Epithelial cell of esophagus (primary cell): Measurements from ENCODE around the gene GPATCH11.

ENCODE experiments used
- DNase-seq: peaks from one replicate; pipeline ENCODE4 v3.0.0; 2010; ENCODE audit warnings: low read depth
- H3K4me3 ChIP-seq: 2 replicates; pipeline ENCODE4 v1.5.1; 2011; ENCODE audit warnings: mild to moderate bottlenecking, low read length, control low read depth
- TF ChIP-seq, protein P1 (sequence below): IDR thresholded peaks from 2 replicates; pipeline ENCODE4 v1.5.1; 2011; ENCODE audit warnings: low read depth, mild to moderate bottlenecking, low read length, control low read depth, inconsistent platforms; ENCODE audit not compliant: insufficient read depth; ENCODE audit errors: missing control alignments

GPATCH11 gene

DNA sequence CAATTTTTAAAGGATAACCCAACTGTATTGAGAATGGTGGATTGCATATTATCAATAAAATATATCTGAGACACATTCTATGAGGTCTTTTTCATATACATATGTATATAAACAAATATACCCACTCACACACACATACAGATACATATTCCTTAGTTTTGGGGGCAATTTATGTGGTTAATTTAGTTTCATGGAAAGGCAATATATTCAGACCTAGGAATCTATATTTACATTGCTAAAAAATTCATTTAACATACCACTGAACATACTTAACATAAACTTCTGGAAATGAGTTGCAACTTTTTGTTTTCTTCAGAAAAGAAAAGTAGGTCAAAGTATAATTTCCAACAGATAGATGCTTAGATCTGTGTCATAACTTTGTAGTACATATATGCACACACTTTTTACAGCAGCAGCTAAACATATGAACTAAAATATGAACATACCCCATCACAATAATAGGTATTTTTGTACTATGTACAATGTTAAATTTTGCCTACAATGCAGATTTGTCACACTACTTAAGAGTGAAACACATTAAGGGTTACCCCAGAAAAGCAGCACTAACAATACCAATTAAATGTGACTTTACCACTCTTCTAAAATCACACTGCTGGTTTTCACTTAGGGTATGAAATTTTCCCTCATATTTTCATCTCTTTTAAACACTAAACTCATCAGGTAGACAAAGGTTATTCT lies 23.2 kb upstream of the GPATCH11 start:
- no peak for DNase-seq
- TF ChIP-seq, protein P1, sequence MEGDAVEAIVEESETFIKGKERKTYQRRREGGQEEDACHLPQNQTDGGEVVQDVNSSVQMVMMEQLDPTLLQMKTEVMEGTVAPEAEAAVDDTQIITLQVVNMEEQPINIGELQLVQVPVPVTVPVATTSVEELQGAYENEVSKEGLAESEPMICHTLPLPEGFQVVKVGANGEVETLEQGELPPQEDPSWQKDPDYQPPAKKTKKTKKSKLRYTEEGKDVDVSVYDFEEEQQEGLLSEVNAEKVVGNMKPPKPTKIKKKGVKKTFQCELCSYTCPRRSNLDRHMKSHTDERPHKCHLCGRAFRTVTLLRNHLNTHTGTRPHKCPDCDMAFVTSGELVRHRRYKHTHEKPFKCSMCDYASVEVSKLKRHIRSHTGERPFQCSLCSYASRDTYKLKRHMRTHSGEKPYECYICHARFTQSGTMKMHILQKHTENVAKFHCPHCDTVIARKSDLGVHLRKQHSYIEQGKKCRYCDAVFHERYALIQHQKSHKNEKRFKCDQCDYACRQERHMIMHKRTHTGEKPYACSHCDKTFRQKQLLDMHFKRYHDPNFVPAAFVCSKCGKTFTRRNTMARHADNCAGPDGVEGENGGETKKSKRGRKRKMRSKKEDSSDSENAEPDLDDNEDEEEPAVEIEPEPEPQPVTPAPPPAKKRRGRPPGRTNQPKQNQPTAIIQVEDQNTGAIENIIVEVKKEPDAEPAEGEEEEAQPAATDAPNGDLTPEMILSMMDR: no peak
- H3K4me3 ChIP-seq: no peak overlapping the region

DNA sequence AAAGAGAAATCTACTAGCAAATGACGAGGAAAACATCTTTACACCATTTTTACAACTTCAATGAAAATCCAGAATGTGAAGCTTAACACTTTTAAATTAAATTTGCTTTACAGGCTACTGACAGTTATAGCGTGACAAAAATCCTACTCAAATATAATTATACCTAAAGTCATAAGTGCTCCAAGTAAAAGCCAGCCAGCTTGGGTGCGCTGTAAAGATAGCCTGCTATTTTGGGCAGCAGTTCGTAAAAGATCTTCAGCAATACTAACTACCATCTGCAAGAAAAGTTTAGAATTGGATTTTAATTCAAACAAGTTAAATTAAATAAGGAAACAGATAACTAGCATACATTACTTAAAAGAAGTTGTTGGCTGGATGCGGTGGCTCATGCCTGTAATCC lies 22.5 kb upstream of the GPATCH11 start:
- DNase-seq: no peak
- TF ChIP-seq, protein P1: no peak
- no peak overlapping the region for H3K4me3 ChIP-seq

DNA sequence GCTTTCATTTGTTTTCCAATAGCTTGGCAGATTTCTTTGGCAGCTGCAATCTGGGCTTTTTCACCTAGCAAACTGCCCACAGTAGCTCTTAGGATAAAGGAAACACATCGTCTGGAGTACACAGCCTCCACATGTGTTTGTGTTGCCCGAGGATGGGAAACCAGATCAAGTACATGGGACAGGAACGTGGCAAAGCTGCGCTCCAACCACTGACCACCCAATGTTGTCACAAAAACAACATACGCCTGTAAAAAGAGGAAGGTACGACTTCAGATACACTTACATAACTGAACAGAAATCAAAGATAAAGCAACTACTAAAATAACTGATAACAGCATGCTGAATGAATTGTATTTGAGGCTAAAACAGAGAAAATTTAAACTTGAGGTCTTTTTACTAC lies 15.6 kb upstream of the GPATCH11 start:
- TF ChIP-seq, protein P1: no peak
- H3K4me3 ChIP-seq: no peak overlapping the region

DNA sequence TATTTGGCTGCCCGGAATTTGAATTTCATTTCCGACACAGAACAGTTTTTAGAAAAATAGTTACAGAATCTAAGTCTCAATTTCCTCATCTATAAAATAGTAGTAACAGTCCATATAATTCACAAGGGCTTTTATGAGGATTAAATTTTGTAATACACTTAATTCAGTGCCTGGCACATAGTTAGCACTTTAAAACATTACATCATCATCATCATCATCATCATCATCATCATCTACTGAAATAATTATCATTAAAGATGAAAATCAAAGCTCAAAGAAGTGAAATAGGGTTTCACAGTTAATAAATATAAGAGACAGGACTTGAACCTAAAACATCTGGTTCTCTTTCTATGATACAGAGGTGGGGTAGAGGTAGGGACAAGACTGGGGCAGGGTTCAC lies 13.4 kb upstream of the GPATCH11 start:
- TF ChIP-seq, protein P1: no peak
- H3K4me3 ChIP-seq: no peak overlapping the region
- DNase-seq: no peak

More for the DNA sequence above, 15.6 kb upstream of the GPATCH11 start:
- DNase-seq: no peak

DNA sequence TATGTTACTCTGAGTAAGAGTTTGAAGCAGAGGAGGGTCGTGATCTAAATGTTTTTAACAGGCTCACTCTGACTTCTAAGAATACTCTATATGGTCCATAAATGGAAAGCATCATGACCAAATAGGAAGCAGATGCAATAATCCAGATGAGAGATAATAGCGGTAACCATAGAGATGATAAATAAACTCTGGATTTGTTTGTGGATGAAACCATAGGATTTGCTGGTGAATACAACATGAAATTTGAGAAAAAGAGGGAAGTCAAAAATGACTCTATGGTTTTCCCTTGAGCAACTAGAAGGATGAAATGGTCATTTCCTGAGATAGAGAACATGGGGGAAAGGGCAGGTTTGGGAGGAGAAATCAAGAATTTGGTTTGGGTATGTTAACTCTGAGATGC lies 4.1 kb upstream of the GPATCH11 start:
- DNase-seq: no peak
- TF ChIP-seq, protein P1: no peak
- no peak overlapping the region for H3K4me3 ChIP-seq

DNA sequence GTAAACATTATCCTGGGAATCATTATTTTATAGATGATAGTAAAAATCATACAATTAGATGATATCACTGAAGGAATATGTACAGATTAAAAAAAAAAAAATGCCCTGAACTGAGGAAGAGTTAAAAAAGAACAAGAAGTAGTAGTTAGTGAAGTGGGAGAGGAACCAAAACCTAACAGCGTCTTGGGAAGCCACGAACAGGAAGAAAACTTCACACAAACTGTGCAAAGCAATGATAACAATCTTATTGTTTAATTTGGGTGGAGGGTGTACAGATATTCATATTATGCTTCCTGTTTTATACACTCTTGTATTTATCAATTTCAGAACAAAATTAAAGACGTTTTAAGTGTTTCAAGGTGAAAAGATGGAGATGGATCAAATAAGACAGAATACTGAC lies 3.6 kb upstream of the GPATCH11 start:
- H3K4me3 ChIP-seq: no peak overlapping the region
- no peak for DNase-seq
- TF ChIP-seq, protein P1: no peak

DNA sequence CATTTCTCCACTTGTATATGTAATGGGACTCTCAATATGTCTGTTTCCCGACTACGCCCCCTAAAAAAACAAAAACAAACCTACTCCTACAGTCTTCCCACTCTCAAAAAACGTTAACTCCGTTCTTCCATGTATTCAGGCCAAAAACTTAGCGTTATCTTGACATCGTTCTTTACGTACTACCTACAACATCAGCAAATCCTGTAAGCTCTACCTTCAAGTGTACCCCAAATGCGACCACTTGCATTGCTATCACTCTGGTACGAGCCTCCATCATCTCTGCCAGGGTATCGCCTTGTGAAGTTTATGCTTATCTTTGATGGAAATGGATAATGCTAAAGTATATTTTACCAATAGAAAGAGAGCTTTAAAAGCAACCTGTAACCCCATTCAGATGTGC lies 479 bp downstream of the GPATCH11 start:
- peak overlapping the region; percentile 99 for H3K4me3 ChIP-seq

More for the DNA sequence above, 479 bp downstream of the GPATCH11 start:
- TF ChIP-seq, protein P1: no peak
- no peak for DNase-seq
